Measurements from ENCODE around the gene NDST1.

Gene NDST1

GRCh38 chr5:150574818-150575547 lies 67.1 kb downstream of the NDST1 start:
- DNase-seq = peak; percentile 87

- DNase-seq = no peak
Observed at GRCh38 chr5:150575745-150576448, 68.0 kb downstream of the NDST1 start.

- no peak for DNase-seq
Observed at GRCh38 chr5:150576449-150576949, 68.6 kb downstream of the NDST1 start.

GRCh38 chr5:150577378-150578139 lies 69.6 kb downstream of the NDST1 start:
- no peak for DNase-seq

- DNase-seq = no peak
Observed at GRCh38 chr5:150578781-150579461, 71.0 kb downstream of the NDST1 start.

- DNase-seq = no peak
Observed at GRCh38 chr5:150579462-150580400, 71.8 kb downstream of the NDST1 start.

GRCh38 chr5:150580917-150581316 lies 73.0 kb downstream of the NDST1 start:
- no peak for DNase-seq

- DNase-seq = peak; percentile 90
Observed at GRCh38 chr5:150582241-150583109, 74.5 kb downstream of the NDST1 start.

- no peak for DNase-seq
Observed at GRCh38 chr5:150583541-150584225, 75.8 kb downstream of the NDST1 start.

- no peak for DNase-seq
Observed at GRCh38 chr5:150584556-150585335, 76.8 kb downstream of the NDST1 start.

GRCh38 chr5:150585781-150586341 lies 77.9 kb downstream of the NDST1 start:
- no peak for DNase-seq

- no peak for DNase-seq
Observed at GRCh38 chr5:150587016-150587415, 79.1 kb downstream of the NDST1 start.

GRCh38 chr5:150587856-150588595 lies 80.1 kb downstream of the NDST1 start:
- DNase-seq = no peak

- no peak for DNase-seq
Observed at GRCh38 chr5:150588596-150588890, 80.6 kb downstream of the NDST1 start.

- peak; percentile 94 for DNase-seq
Observed at GRCh38 chr5:150589862-150590601, 82.1 kb downstream of the NDST1 start.

- DNase-seq = peak; percentile 87
Observed at GRCh38 chr5:150590979-150591695, 83.2 kb downstream of the NDST1 start.

GRCh38 chr5:150593593-150593992 lies 85.7 kb downstream of the NDST1 start:
- no peak for DNase-seq
